Transverse colon (tissue), 3 donors: ENCODE measurements around the gene KCNJ11.

Experiments used
- POLR2A ChIP-seq: fragments of 450-650 bp; IDR thresholded peaks from one replicate; pipeline ENCODE4 v1.6.1; 2016; ENCODE audit warnings: antibody characterized with exemption, mild to moderate bottlenecking, moderate library complexity
- POLR2AphosphoS5 ChIP-seq, 3 donors: sonication (generic); formaldehyde crosslinking; IDR thresholded peaks; one replicate each; pipeline ENCODE4 v1.6.1; 2016; ENCODE audit warnings: antibody characterized with exemption in 3 of 3

DNA sequence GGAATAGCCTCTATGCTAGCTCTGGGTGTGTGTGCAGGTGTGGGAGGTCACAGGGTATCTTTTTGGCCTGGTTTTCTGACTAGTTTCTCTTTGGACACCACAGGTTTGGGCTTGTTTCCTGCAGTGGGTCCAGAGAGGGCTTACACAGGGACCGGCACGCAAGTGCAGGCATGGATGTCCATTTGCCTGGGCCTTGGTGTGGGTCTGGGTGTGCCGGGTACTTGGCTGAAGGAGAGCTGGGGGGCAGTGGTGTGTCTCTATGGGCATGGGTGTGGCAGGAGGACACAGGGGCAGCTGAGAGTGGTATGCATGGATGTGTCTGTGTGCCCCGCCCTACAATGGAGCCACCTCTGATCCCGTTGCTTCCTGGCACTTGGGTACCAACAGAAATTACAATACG lies 7.5 kb upstream of the KCNJ11 start:
- TF ChIP-seq POLR2A (no peak), POLR2AphosphoS5 (IDR thresholded peaks at IDR 0.05) (no peak)
